HepG2 (cell line): ENCODE measurements around the gene HDAC3. TPM values are rescaled to one million over a fixed set of nuclear protein-coding genes. Genes with fewer than 3 reads are reported as not detected.

ENCODE experiments used
- AFF4 ChIP-seq: sonication (generic); formaldehyde crosslinking; IDR thresholded peaks from 2 replicates; pipeline ENCODE4 v1.4.0; 2020; ENCODE audit warnings: missing genetic modification reagents
- CREB3 ChIP-seq: sonication (generic); formaldehyde crosslinking; IDR thresholded peaks from 2 replicates; pipeline ENCODE4 v1.5.0; 2020; ENCODE audit warnings: missing genetic modification reagents
- GATAD2A ChIP-seq: IDR thresholded peaks from 2 replicates; pipeline ENCODE4 v1.6.1; 2016
- IRF1 ChIP-seq: sonication (generic); formaldehyde crosslinking; IDR thresholded peaks from 2 replicates; pipeline ENCODE4 v1.4.0; 2020; ENCODE audit warnings: low read depth, mild to moderate bottlenecking, missing genetic modification reagents
- JUN ChIP-seq: sonication (generic); formaldehyde crosslinking; IDR thresholded peaks from 2 replicates; pipeline ENCODE4 v1.4.0; 2020; ENCODE audit warnings: mild to moderate bottlenecking, missing genetic modification reagents
- MAF1 ChIP-seq: sonication (generic); formaldehyde crosslinking; IDR thresholded peaks from 2 replicates; pipeline ENCODE4 v1.5.0; 2020; ENCODE audit warnings: missing genetic modification reagents, borderline replicate concordance
- MAFG ChIP-seq: sonication (generic); formaldehyde crosslinking; IDR thresholded peaks from 2 replicates; pipeline ENCODE4 v1.5.1; 2020; ENCODE audit warnings: mild to moderate bottlenecking, missing genetic modification reagents
- MED1 ChIP-seq: sonication (generic); formaldehyde crosslinking; IDR thresholded peaks from 2 replicates; pipeline ENCODE4 v1.4.0; 2020; ENCODE audit warnings: missing genetic modification reagents
- SMYD3 ChIP-seq: sonication (generic); formaldehyde crosslinking; IDR thresholded peaks from 2 replicates; pipeline ENCODE4 v1.8.1; 2023; ENCODE audit warnings: mild to moderate bottlenecking, missing genetic modification reagents
- SOX6 ChIP-seq, 2 experiments: fragments of 450-650 bp in 1 of 2; sonication (generic) in 1 of 2; formaldehyde crosslinking in 1 of 2; IDR thresholded peaks; 2 replicates each; pipeline versions ENCODE4 v1.4.0 to v1.6.1; 2017 to 2020; ENCODE audit warnings: antibody characterized with exemption in 1 of 2, mild to moderate bottlenecking in 1 of 2, missing genetic modification reagents in 1 of 2
- SP140L ChIP-seq: sonication (generic); formaldehyde crosslinking; IDR thresholded peaks from 2 replicates; pipeline ENCODE4 v1.4.0; 2020; ENCODE audit warnings: missing genetic modification reagents, borderline replicate concordance
- STAT5B ChIP-seq: sonication (generic); formaldehyde crosslinking; IDR thresholded peaks from 2 replicates; pipeline ENCODE4 v1.4.0; 2020; ENCODE audit warnings: missing genetic modification reagents
- TAF15 ChIP-seq: fragments of 200-400 bp; formaldehyde crosslinking; IDR thresholded peaks from one replicate; pipeline ENCODE4 v1.6.1; 2018; ENCODE audit warnings: mild to moderate bottlenecking, low read depth, low read length; ENCODE audit not compliant: poor library complexity, severe bottlenecking
- TGIF2 ChIP-seq: IDR thresholded peaks from 2 replicates; pipeline ENCODE4 v1.6.1; 2016; ENCODE audit warnings: control low read depth, missing compliant biosample characterization
- THRA ChIP-seq: sonication (generic); formaldehyde crosslinking; IDR thresholded peaks from 2 replicates; pipeline ENCODE4 v1.4.0; 2020; ENCODE audit warnings: missing genetic modification reagents, borderline replicate concordance
- ZBTB39 ChIP-seq: sonication (generic); formaldehyde crosslinking; IDR thresholded peaks from 2 replicates; pipeline ENCODE4 v1.5.0; 2020; ENCODE audit warnings: missing genetic modification reagents
- ZC3H13 ChIP-seq: sonication (generic); formaldehyde crosslinking; IDR thresholded peaks from 2 replicates; pipeline ENCODE4 v1.8.1; 2023; ENCODE audit warnings: mild to moderate bottlenecking, missing genetic modification reagents, moderate library complexity
- ZFYVE20 ChIP-seq: sonication (generic); formaldehyde crosslinking; IDR thresholded peaks from 2 replicates; pipeline ENCODE4 v1.8.0; 2023; ENCODE audit warnings: low read depth, mild to moderate bottlenecking, moderate library complexity, missing genetic modification reagents, borderline replicate concordance
- ZKSCAN1 ChIP-seq: fragments of 150-350 bp; IDR thresholded peaks from 2 replicates; pipeline ENCODE4 v1.6.1; 2014; ENCODE audit warnings: low read length
- ZNF556 ChIP-seq: sonication (generic); formaldehyde crosslinking; IDR thresholded peaks from 2 replicates; pipeline ENCODE4 v1.4.0; 2020; ENCODE audit warnings: mild to moderate bottlenecking, missing genetic modification reagents, borderline replicate concordance
- ZNF777 ChIP-seq: sonication (generic); formaldehyde crosslinking; IDR thresholded peaks from 2 replicates; pipeline ENCODE4 v1.4.0; 2020; ENCODE audit warnings: missing genetic modification reagents
- polyA plus RNA-seq, 8 experiments: library from polyadenylated mRNA; depleted of rRNA in 3 of 8; stranded (reverse) in 7 of 8; unstranded in 1 of 8; fragments of >200 nt; fragmentation: Illumina TruSeq in 4 of 8; extraction: Trizol in 4 of 8; gene quantifications; 2 replicates each; pipeline versions ENCODE4 v1.2.1 to v1.2.3, GENCODE V29; 2011 to 2016; ENCODE audit warnings: low read depth in 4 of 8, missing spikeins in 1 of 8, mixed read lengths in 1 of 8; ENCODE audit not compliant: insufficient read depth in 1 of 8
- total RNA-seq, 5 experiments: library from RNA; depleted of rRNA; stranded (reverse); fragments of >200 nt; fragmentation: Illumina TruSeq; extraction: Trizol; gene quantifications; 2 replicates each; pipeline ENCODE4 v1.2.3, GENCODE V29; 2016; ENCODE audit warnings: low read depth in 1 of 5

The HDAC3 gene
- total and polyA plus RNA-seq, 2 of the 13 experiments (the other 11 are each of a cell fraction or from before 2014, with no cell fraction given) = 84.0 to 94.1 TPM

DNA sequence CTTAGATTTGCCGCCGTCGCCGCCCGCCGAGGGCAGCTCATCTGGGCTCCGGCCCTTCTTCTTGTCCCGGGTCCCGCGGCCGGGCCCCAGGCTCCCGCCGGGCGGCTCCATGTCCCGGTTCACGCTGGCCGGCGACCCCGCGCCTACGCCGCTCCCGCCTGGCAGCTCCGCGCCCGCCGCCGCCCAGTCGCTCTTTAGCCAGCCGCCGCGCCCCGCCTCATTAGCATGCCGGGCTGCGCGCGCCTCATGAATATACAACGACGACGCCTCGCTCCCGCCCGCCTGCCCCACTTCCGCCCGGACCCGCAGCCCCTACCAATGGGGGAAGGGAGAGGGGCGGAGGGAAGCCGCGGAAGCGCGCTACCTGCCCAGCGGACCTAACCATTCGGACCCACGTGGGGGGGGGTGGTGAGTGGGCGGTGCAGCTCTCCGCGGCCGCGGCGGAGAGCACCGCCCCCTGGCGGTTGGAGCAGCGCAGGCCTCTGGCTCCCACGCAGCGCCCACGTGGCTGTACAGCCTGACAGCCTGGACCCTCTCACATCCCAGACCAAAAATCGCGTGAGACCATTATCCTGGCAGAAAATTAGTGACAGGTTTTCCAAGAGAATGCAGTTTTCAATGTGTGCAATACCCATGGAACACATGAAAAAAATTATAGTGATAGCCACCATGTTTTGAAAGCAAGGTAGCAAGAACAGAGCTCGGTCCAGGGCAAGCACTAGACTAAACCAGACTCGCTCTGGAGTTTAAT lies 17.7 kb downstream of the HDAC3 start, which contains the start of gene DIAPH1 (continued):
- TF ChIP-seq AFF4 (CRISPR knock-in tag) (no peak), CREB3 (CRISPR knock-in tag) (no peak; the same call in 1 of the 2 replicates), IRF1 (CRISPR knock-in tag) (no peak), MAFG (CRISPR knock-in tag) (no peak), STAT5B (CRISPR knock-in tag) (no peak), MAF1 (CRISPR knock-in tag) (no peak), SP140L (CRISPR knock-in tag) (no peak), ZKSCAN1 (peak; percentile 44; the same call in 1 of the 2 replicates), ZFYVE20 (CRISPR knock-in tag) (no peak), GATAD2A (peak; percentile 70), ZNF556 (CRISPR knock-in tag) (peak; percentile 65; the same call in 1 of the 2 replicates), ZNF777 (no peak), MED1 (CRISPR knock-in tag) (peak; percentile 64), TAF15 (no peak), TGIF2 (CRISPR knock-in tag) (peak; percentile 90), SMYD3 (CRISPR knock-in tag) (no peak), ZBTB39 (no peak), SOX6 (IDR thresholded peaks at IDR 0.05) (no peak), SOX6 (CRISPR knock-in tag; IDR thresholded peaks at IDR 0.05) (peak; percentile 90), THRA (CRISPR knock-in tag) (no peak; the same call in 1 of the 2 replicates), ZC3H13 (CRISPR knock-in tag) (no peak), JUN (CRISPR knock-in tag) (peak; percentile 34; the same call in 1 of the 2 replicates)
